HepG2 (cell line): ENCODE results near the gene JAGN1. TPM values are rescaled to one million over a fixed set of nuclear protein-coding genes. Genes with fewer than 3 reads are reported as not detected.
A peak's percentile ranks its signal among the peaks of the same experiment; 100 is the strongest.

Experiments used
- ATAC-seq: fragments of 200-7000 bp; cut with Tn5 transposase; 3 replicates; pipeline ENCODE4 v1.9.1; 2020; ENCODE audit warnings: mild to moderate bottlenecking, moderate library complexity
- BruUV-seq: library from RNA; stranded (reverse); fragments of 400-500 nt; replicated peaks from 2 replicates; lab custom pipeline; 2021; lab: Mats Ljungman, UMichigan
- CTCF ChIA-PET: fragments of 300-600 bp; formaldehyde crosslinking; extraction: SDS; loops from one replicate; lab custom pipeline; 2021; ENCODE audit warnings: low total read pairs, inconsistent platforms, low intra/inter-chr PET ratio; lab: Yijun Ruan, JAX
- POLR2A ChIA-PET: fragments of 350-600 bp; sonication (Branson Sonifier 250); formaldehyde crosslinking; loops from one replicate; lab custom pipeline; 2020; ENCODE audit warnings: antibody characterized with exemption, inconsistent platforms; lab: Yijun Ruan, JAX
- DNase-seq: peaks from one replicate; pipeline ENCODE4 v3.0.0-alpha.2; 2015; ENCODE audit warnings: low spot score
- FAIRE-seq: peaks from 3 replicates; lab custom pipeline; 2011; peaks lifted over from hg19 to GRCh38; lab: Jason Lieb, UNC
- H2AFZ ChIP-seq: one replicate; pipeline ENCODE4 v1.6.1; 2011; ENCODE audit warnings: low read length, inconsistent platforms
- H3K27ac ChIP-seq: fragments of 300-600 bp; 3 replicates; pipeline ENCODE4 v1.8.0; 2011; ENCODE audit warnings: mixed run types, mild to moderate bottlenecking, mixed read lengths, low read length, inconsistent platforms; ENCODE audit not compliant: insufficient read depth; ENCODE audit errors: extremely low read length
- H3K27me3 ChIP-seq, 2 experiments: fragments of 200-600 bp in 1 of 2; 2 replicates in 1 of 2; 3 replicates in 1 of 2; pipeline versions ENCODE4 v1.6.0 to v1.8.0; 2011; ENCODE audit warnings: low read length in 2 of 2, mild to moderate bottlenecking in 2 of 2, moderate library complexity in 2 of 2, inconsistent platforms in 1 of 2; ENCODE audit not compliant: insufficient read depth in 2 of 2, control insufficient read depth in 1 of 2
- H3K36me3 ChIP-seq, 2 experiments: fragments of 200-600 bp in 1 of 2; replicated peaks in 1 of 2; 2 replicates in 1 of 2; 3 replicates in 1 of 2; pipeline versions ENCODE4 v1.5.1 to v1.8.0; 2011; ENCODE audit warnings: low read length in 2 of 2, inconsistent platforms in 1 of 2; ENCODE audit not compliant: insufficient read depth in 2 of 2, control insufficient read depth in 1 of 2
- H3K4me1 ChIP-seq: 2 replicates; pipeline ENCODE4 v1.5.1; 2012; ENCODE audit warnings: low read length, inconsistent platforms; ENCODE audit not compliant: insufficient read depth
- H3K4me2 ChIP-seq: 2 replicates; pipeline ENCODE4 v1.6.0; 2011; ENCODE audit warnings: low read depth, low read length, inconsistent platforms
- H3K4me3 ChIP-seq, 3 experiments: fragments of 200-600 bp in 1 of 3; sonication (generic), shearing (Covaris generic) in 1 of 3; replicated peaks in 1 of 3; 2 replicates each; pipeline ENCODE4 v1.5.1; 2011 to 2016; ENCODE audit warnings: low read length in 3 of 3, inconsistent platforms in 2 of 3, low read depth in 2 of 3, mild to moderate bottlenecking in 2 of 3, control low read depth in 1 of 3, mixed read lengths in 1 of 3; ENCODE audit not compliant: insufficient read depth in 1 of 3
- H3K79me2 ChIP-seq: one replicate; pipeline ENCODE4 v1.6.1; 2011; ENCODE audit warnings: low read length, inconsistent platforms; ENCODE audit not compliant: insufficient read depth
- H3K9ac ChIP-seq: 2 replicates; pipeline ENCODE4 v1.6.0; 2011; ENCODE audit warnings: mild to moderate bottlenecking, low read depth, low read length, inconsistent platforms; ENCODE audit not compliant: insufficient read depth
- H3K9me3 ChIP-seq: 2 replicates; pipeline ENCODE4 v1.5.1; 2012; ENCODE audit warnings: mild to moderate bottlenecking, low read length
- H4K20me1 ChIP-seq: 2 replicates; pipeline ENCODE4 v1.6.0; 2011; ENCODE audit warnings: inconsistent platforms, mild to moderate bottlenecking, low read length, moderate library complexity; ENCODE audit not compliant: insufficient read depth
- CBFB ChIP-seq: sonication (generic); formaldehyde crosslinking; IDR thresholded peaks from 2 replicates; pipeline ENCODE4 v1.4.0; 2020; ENCODE audit warnings: missing genetic modification reagents
- CTCF ChIP-seq: sonication (generic); formaldehyde crosslinking; IDR thresholded peaks from 2 replicates; pipeline ENCODE4 v1.5.0; 2020; ENCODE audit warnings: mild to moderate bottlenecking, missing genetic modification reagents, moderate library complexity
- DPF2 ChIP-seq: sonication (generic); formaldehyde crosslinking; IDR thresholded peaks from 2 replicates; pipeline ENCODE4 v1.4.0; 2020; ENCODE audit warnings: mild to moderate bottlenecking, low read depth, missing genetic modification reagents, borderline replicate concordance
- FOXA1 ChIP-seq, 2 experiments: fragments of 450-650 bp in 1 of 2; sonication (generic) in 1 of 2; formaldehyde crosslinking in 1 of 2; IDR thresholded peaks; 2 replicates each; pipeline versions ENCODE4 v1.4.0 to v1.6.1; 2016 to 2020; ENCODE audit warnings: missing genetic modification reagents in 1 of 2
- HOXA3 ChIP-seq: sonication (generic); formaldehyde crosslinking; IDR thresholded peaks from 2 replicates; pipeline ENCODE4 v1.5.0; 2020; ENCODE audit warnings: missing genetic modification reagents
- MIER3 ChIP-seq: IDR thresholded peaks from 2 replicates; pipeline ENCODE4 v1.6.1; 2016; ENCODE audit warnings: missing compliant biosample characterization, borderline replicate concordance
- NFYB ChIP-seq: sonication (generic); formaldehyde crosslinking; IDR thresholded peaks from 2 replicates; pipeline ENCODE4 v1.4.0; 2020; ENCODE audit warnings: missing genetic modification reagents
- NPAS2 ChIP-seq: sonication (generic); formaldehyde crosslinking; IDR thresholded peaks from 2 replicates; pipeline ENCODE4 v1.8.0; 2022; ENCODE audit warnings: mild to moderate bottlenecking, missing genetic modification reagents, borderline replicate concordance
- TFDP1 ChIP-seq: IDR thresholded peaks from 2 replicates; pipeline ENCODE4 v1.6.1; 2016; ENCODE audit warnings: missing compliant biosample characterization, missing genetic modification reagents, borderline replicate concordance
- ZBTB7A ChIP-seq: sonication (generic); formaldehyde crosslinking; IDR thresholded peaks from 2 replicates; pipeline ENCODE4 v1.8.0; 2022; ENCODE audit warnings: mild to moderate bottlenecking, missing genetic modification reagents
- ZNF382 ChIP-seq: sonication (generic); formaldehyde crosslinking; IDR thresholded peaks from 2 replicates; pipeline ENCODE4 v1.5.0; 2020; ENCODE audit warnings: missing genetic modification reagents, mild to moderate bottlenecking, borderline replicate concordance
- ZNF570 ChIP-seq: sonication (generic); formaldehyde crosslinking; IDR thresholded peaks from 2 replicates; pipeline ENCODE4 v1.4.0; 2020; ENCODE audit warnings: mild to moderate bottlenecking, missing genetic modification reagents, borderline replicate concordance
- ZNF678 ChIP-seq: sonication (generic); formaldehyde crosslinking; IDR thresholded peaks from 2 replicates; pipeline ENCODE4 v1.4.0; 2020; ENCODE audit warnings: mild to moderate bottlenecking, missing genetic modification reagents
- ZNF879 ChIP-seq: sonication (generic); formaldehyde crosslinking; IDR thresholded peaks from 2 replicates; pipeline ENCODE4 v1.8.1; 2023; ENCODE audit warnings: missing genetic modification reagents
- WGBS: methylation state at CpG from one replicate; pipeline ENCODE4 v1.1.6; 2017; ENCODE audit warnings: low lambda C conversion rate; 5-methylcytosine and 5-hydroxymethylcytosine counted together
- in situ Hi-C: cut with HindIII; loops from 2 replicates; pipeline ENCODE4 v1.10.0; 2017; ENCODE audit warnings: low pct_unique_long_range_greater_than_20kb; ENCODE audit not compliant: extremely low pct_ligation_motif_present
- intact Hi-C: fragments of 100-400 bp; cut with micrococcal nuclease; formaldehyde crosslinking; loops from one replicate; pipeline ENCODE4 v1.10.0; 2022; ENCODE audit not compliant: unreplicated experiment
- polyA plus RNA-seq, 8 experiments: library from polyadenylated mRNA; depleted of rRNA in 3 of 8; stranded (reverse) in 7 of 8; unstranded in 1 of 8; fragments of >200 nt; fragmentation: Illumina TruSeq in 4 of 8; extraction: Trizol in 4 of 8; gene quantifications; 2 replicates each; pipeline versions ENCODE4 v1.2.1 to v1.2.3, GENCODE V29; 2011 to 2016; ENCODE audit warnings: low read depth in 4 of 8, missing spikeins in 1 of 8, mixed read lengths in 1 of 8; ENCODE audit not compliant: insufficient read depth in 1 of 8
- total RNA-seq, 5 experiments: library from RNA; depleted of rRNA; stranded (reverse); fragments of >200 nt; fragmentation: Illumina TruSeq; extraction: Trizol; gene quantifications; 2 replicates each; pipeline ENCODE4 v1.2.3, GENCODE V29; 2016; ENCODE audit warnings: low read depth in 1 of 5

JAGN1 gene
- total and polyA plus RNA-seq, 2 of the 13 experiments (the other 11 are each of a cell fraction or from before 2014, with no cell fraction given), result 49.9 to 50.9 TPM

GRCh38 chr3:9914011-9914410 is 23.6 kb downstream of the JAGN1 start:
- no peak overlapping the region for H3K4me3 ChIP-seq
- DNase-seq (no peak), FAIRE-seq (no peak), ATAC-seq (no peak)
- peaks cover 5 to 15% of the 10 kb centered on the region in 2 experiments; a peak in 3 of 5 replicates for H3K36me3 ChIP-seq
- no TSS peak for BruUV-seq
- H3K4me2 ChIP-seq, result 0 out of 2 replicates have a peak overlapping the region, but pooled peaks have one; percentile 8
- ChIA-PET POLR2A (interaction anchor here (1.4 to 9.0 kb wide), 4 partner anchors 13 to 49 kb away, joined by 7 to 298 read pairs (median 80); partner anchors contain the start of genes CRELD1 and IL17RE), CTCF (interaction anchor here (2.1 kb wide), 1 partner anchor 52 kb away, joined by 14 read pairs; no protein-coding TSS in a partner anchor)
- in situ Hi-C loops, result no loop called here
- WGBS, result 73% methylated on average over 1 of the region's 1 CpG
- no peaks in the 10 kb centered on the region for H3K27me3 ChIP-seq
- TF ChIP-seq ZNF879 (CRISPR knock-in tag), result 0 out of 2 replicates have a peak, but pooled peaks have one; percentile 6
- no peak for TF ChIP-seq CBFB
- no peaks in the 10 kb centered on the region for H4K20me1 ChIP-seq
- H3K27ac ChIP-seq, result peak overlapping the region; percentile 90
- H3K9me3 ChIP-seq, result no peaks in the 10 kb centered on the region
- H3K4me1 ChIP-seq, result peaks cover 38% of the 10 kb centered on the region
- peaks cover 3% of the 10 kb centered on the region for H3K79me2 ChIP-seq
- no peak overlapping the region for H2AFZ ChIP-seq
- intact Hi-C loops, result loop anchor here (2.0 kb wide), 1 partner anchor 15 kb away; no protein-coding TSS in a partner anchor
- H3K9ac ChIP-seq, result no peak overlapping the region

GRCh38 chr3:9914559-9915253 is 24.3 kb downstream of the JAGN1 start:
- DNase-seq (peak; percentile 44), ATAC-seq (peak; percentile 65), FAIRE-seq (peak; percentile 34)
- no peak overlapping the region for H2AFZ ChIP-seq
- ChIA-PET CTCF (interaction anchor here (0.7 to 2.1 kb wide), 3 partner anchors 11 to 66 kb away, joined by 3 to 14 read pairs (median 5); no protein-coding TSS in a partner anchor), POLR2A (interaction anchor here (1.0 to 9.0 kb wide), 8 partner anchors 14 to 53 kb away, joined by 3 to 298 read pairs (median 19); partner anchors contain the start of genes CRELD1 and IL17RE)
- H3K79me2 ChIP-seq, result peaks cover 3% of the 10 kb centered on the region
- in situ Hi-C loops (no loop called here), intact Hi-C loops (loop anchor here (1.0 to 5.0 kb wide), 3 partner anchors 16 to 52 kb away; no protein-coding TSS in a partner anchor)
- H3K4me2 ChIP-seq, result peak overlapping the region; percentile 100
- peak overlapping the region; percentile 55 to 86 (median 83); a peak in 5 of 6 replicates for H3K4me3 ChIP-seq
- peak overlapping the region; percentile 90 for H3K27ac ChIP-seq
- WGBS, result 50% methylated on average over 1 of the region's 15 CpGs
- peaks cover 38% of the 10 kb centered on the region for H3K4me1 ChIP-seq
- H4K20me1 ChIP-seq, result no peaks in the 10 kb centered on the region
- no peaks in the 10 kb centered on the region for H3K27me3 ChIP-seq
- peak overlapping the region; percentile 80 for H3K9ac ChIP-seq
- peaks cover 5 to 12% of the 10 kb centered on the region in 2 experiments; a peak in 3 of 5 replicates for H3K36me3 ChIP-seq
- TSS peak; percentile 63 for BruUV-seq
- no peaks in the 10 kb centered on the region for H3K9me3 ChIP-seq
- no peak for TF ChIP-seq MIER3 (CRISPR knock-in tag)
- no peak for TF ChIP-seq NPAS2 (CRISPR knock-in tag)
- TF ChIP-seq NFYB (CRISPR knock-in tag), result peak; percentile 58
- no peak for TF ChIP-seq FOXA1 (IDR thresholded peaks at IDR 0.05)
- no peak for TF ChIP-seq FOXA1 (CRISPR knock-in tag; IDR thresholded peaks at IDR 0.05)
- TF ChIP-seq ZBTB7A (CRISPR knock-in tag), result no peak
- no peak for TF ChIP-seq HOXA3 (CRISPR knock-in tag)
- no peak for TF ChIP-seq ZNF678 (CRISPR knock-in tag)
- TF ChIP-seq TFDP1 (CRISPR knock-in tag), result no peak; the same call in 1 of the 2 replicates
- TF ChIP-seq ZNF570 (CRISPR knock-in tag), result no peak
- no peak for TF ChIP-seq CTCF
- 0 out of 2 replicates have a peak, but pooled peaks have one; percentile 4 for TF ChIP-seq DPF2 (CRISPR knock-in tag)
- no peak for TF ChIP-seq ZNF382 (CRISPR knock-in tag)
